NCI-H510A (cell line): ENCODE data around the gene LRRC8B.
"Not testable (repeated sequence)": the region's sequence is repeated elsewhere in the genome, so short reads cannot be mapped to it uniquely, and the experiment has no call there.

ENCODE experiments used
- DNase-seq: peaks from one replicate; lab custom pipeline; 2025; lab: John Stamatoyannopoulos, UW

LRRC8B gene

GRCh38 chr1:89524369-89525168 is at the start of gene LRRC8B:
LRRC8B (plus strand) TSS chr1:89524829; CDS start chr1:89582651, 57,822 bp downstream.
- peak; percentile 95 for DNase-seq

- no peak for DNase-seq
Observed at GRCh38 chr1:89475269-89475668, 49.4 kb upstream of the LRRC8B start.

DNA sequence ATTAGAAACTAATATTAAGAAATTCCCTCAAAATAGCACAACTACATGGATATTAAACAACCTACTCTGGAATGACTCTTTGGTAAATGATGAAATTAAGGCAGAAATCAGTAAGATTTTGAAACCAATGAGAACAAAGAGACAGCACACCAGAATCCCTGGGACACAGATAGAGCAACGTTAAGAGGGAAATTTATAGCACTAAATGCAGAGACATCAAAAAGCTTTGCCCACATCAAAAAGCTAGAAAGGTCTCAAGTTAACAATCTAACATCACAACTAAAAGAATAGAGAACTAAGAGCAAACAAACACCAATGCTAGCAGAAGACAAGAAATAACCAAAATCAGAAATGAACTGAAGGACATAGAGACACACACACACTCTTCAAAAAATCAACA is 48.6 kb upstream of the LRRC8B start:
- DNase-seq: no peak

GRCh38 chr1:89483010-89483756 is 41.4 kb upstream of the LRRC8B start:
- peak; percentile 76 for DNase-seq

- DNase-seq: no peak
Observed at GRCh38 chr1:89483757-89484077, 40.9 kb upstream of the LRRC8B start.

- no peak for DNase-seq
Observed at GRCh38 chr1:89484092-89485038, 40.3 kb upstream of the LRRC8B start.

DNA sequence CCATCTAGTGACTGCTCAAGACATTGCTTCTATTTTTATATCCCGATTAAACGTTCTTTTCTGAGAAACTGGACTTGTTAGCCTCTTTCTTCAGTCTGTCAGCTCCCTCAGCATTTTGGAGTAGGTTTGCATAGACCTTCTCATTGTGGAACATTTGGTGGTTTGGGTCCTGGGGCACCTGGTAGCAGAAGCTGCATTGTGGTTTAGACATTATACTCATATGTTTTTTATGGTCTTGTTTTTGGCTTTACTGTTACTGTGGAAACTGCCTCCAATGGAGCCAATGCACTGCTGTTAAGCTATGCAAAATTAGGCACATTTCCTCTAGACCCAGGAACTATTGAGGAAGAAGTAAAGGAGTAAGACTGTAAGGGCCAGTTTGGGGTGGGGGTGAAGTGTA is 36.7 kb upstream of the LRRC8B start:
- DNase-seq: no peak

- no peak for DNase-seq
Observed at GRCh38 chr1:89489047-89489729, 35.4 kb upstream of the LRRC8B start.

DNA sequence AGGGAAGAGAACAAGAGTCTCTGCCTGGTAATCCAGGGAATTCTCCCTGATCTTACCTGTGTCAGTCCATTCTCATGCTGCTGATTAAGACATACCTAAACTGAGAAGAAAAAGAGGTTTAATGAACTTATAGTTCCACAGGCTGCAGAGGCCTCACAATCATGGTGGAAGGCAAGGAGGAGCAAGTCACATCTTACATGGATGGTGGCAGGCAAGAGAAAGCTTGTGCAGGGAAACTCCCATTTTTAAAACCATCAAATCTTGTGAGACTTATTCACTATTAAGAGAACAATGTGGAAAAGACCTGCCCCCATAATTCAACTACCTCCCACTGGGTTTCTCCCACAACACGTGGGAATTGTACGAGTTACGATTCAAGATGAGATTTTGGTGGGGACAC is 34.2 kb upstream of the LRRC8B start:
- DNase-seq: no peak

DNA sequence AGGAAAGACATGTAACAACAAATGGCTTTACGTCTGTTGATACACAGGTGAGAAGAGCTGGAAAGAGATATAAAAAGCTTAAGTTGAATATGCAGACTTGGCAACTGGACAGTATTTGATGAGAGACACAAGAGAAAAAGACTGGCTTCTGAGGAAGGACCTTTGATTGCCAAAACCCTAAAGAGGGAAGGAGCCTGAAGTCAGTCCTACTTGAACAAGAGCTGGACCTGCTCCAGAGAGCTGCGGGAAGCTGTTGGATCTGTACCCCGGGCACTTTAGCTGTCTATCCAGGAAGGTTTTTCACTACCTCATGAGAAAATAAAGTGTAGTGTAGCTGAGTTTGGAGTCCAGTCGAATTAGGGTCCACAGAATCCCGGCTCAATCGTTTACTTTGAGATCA is 25.3 kb upstream of the LRRC8B start:
- no peak for DNase-seq

GRCh38 chr1:89502042-89502441 is 22.6 kb upstream of the LRRC8B start:
- no peak for DNase-seq

DNA sequence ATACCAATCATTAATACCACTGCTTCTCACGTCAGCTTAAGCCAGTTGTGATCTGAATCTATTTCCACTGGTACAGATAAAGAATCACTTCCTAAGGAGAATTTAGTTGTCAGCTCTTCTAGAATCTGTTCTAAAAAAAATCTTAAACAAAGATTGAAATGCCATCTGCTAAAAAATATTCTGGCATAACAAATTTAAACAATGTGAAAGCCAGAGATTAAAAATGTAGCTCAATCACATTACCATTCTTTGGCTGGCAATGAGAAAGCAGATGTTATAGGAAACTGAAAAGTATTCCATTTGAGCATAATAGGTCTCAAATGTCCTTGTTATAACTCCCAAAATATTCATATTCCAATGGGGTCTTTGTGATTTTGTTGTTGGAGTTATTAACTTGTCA is 21.7 kb upstream of the LRRC8B start:
- DNase-seq: no peak

GRCh38 chr1:89503690-89504089 is 20.9 kb upstream of the LRRC8B start:
- DNase-seq: no peak

DNA sequence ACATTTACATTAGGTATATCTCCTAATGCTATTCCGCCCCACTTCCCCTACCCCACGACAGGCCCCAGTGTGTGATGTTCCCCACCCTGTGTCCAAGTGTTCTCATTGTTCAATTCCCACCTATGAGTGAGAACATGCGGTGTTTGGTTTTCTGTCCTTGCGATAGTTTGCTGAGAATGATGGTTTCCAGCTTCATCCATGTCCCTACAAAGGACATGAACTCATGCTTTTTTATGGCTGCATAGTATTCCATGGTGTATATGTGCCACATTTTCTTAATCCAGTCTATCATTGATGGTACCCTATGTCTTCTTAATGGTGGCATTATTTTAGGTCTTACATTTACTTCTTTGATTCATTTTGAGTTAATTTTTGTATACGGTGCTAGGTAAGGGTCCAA is 14.6 kb upstream of the LRRC8B start:
- DNase-seq: not testable (repeated sequence)

DNA sequence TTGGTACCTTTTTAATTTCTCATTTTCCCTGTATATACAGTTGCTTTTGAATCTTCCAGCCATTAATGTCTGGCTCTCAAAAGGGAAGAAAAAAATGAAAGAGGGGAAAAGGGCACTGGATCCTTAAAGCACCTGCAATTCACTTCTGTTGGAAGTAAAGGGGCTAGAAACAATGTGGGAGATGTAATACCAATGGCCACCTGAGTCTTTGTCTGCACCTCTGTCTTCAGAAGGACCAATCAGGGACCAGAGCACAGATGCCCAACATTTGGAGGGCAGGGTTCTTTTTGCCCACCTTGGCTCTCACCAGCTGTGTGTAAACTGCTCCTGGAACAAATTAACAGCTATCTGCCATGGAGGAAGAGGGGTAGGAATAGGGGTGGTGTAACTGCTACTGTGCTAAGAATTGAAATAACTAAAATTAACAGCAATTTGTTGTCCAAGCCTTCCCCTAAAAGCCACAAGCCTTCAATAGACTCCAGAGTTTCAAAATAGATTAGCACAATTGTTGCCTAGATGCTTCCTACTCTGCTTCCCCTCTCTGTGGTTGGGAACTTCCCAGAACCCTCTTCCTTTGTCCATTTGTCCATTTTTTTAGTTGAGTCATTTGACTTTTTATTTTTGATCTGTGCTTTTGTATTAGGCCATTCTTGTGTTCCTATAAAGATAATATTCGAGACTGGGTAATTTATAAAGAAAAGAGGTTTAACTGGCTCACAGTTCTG is 11.5 kb upstream of the LRRC8B start:
- no peak for DNase-seq

DNA sequence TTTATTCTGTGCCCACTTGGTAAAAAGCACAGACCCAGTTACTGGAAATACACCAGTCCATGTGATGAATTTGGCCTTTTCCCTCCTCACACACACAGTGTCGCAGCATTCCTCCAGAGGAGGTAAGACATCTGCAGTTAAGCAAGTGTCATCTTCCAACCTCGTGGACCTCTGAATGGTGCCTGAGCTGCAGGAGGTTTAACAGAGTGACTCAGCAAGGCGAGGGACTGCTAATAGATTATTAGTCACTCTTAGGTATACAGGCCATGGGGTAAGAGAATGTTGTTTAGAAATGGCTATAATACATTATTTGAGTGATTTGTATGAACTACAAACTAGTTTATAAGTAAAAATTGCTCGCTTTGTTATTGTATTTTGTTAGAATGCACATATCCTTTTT is 8.6 kb upstream of the LRRC8B start:
- no peak for DNase-seq

GRCh38 chr1:89518221-89518631 is 6.4 kb upstream of the LRRC8B start:
- DNase-seq: no peak

- no peak for DNase-seq
Observed at GRCh38 chr1:89519779-89520358, 4.8 kb upstream of the LRRC8B start.

DNA sequence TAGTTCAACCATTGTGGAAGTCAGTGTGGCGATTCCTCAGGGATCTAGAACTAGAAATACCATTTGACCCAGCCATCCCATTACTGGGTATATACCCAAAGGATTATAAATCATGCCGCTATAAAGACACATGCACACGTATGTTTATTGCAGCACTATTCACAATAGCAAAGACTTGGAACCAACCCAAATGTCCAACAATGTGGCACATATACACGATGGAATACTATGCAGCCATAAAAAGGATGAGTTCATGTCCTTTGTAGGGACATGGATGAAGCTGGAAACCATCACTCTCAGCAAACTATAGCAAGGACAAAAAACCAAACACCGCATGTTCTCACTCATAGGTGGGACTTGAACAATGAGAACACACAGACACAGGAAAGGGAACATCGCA is 2.7 kb upstream of the LRRC8B start:
- not testable (repeated sequence) for DNase-seq

- peak; percentile 94 for DNase-seq
Observed at GRCh38 chr1:89523572-89524368, 859 bp upstream of the LRRC8B start.
